H1 (cell line): ENCODE measurements around the gene RANBP9. TPM values are rescaled to one million over a fixed set of nuclear protein-coding genes. Genes with fewer than 3 reads are reported as not detected.

ENCODE experiments used
- CTCF ChIA-PET: fragments of 300-600 bp; sonication (Branson Sonifier 250); formaldehyde crosslinking; loops from one replicate; lab custom pipeline; 2021; ENCODE audit not compliant: partially characterized antibody; lab: Charles Lee
- POLR2A ChIA-PET: fragments of 300-600 bp; sonication (Branson Sonifier 250); formaldehyde crosslinking; loops from one replicate; lab custom pipeline; 2021; ENCODE audit warnings: inconsistent platforms; ENCODE audit not compliant: partially characterized antibody; lab: Charles Lee
- DNase-seq, 2 experiments: peaks; one replicate each; pipeline versions ENCODE4 v3.0.0 to v3.0.0-alpha.2; 2010 to 2022; ENCODE audit warnings: low spot score in 2 of 2, low read depth in 1 of 2, mixed read lengths in 1 of 2
- FAIRE-seq: peaks from 2 replicates; lab custom pipeline; 2011; peaks lifted over from hg19 to GRCh38; lab: Jason Lieb, UNC
- H2AFZ ChIP-seq: 2 replicates; pipeline ENCODE4 v1.8.1; 2012; ENCODE audit warnings: low read length, inconsistent platforms
- H2AK5ac ChIP-seq: 2 replicates; pipeline ENCODE4 v1.6.1; 2013; ENCODE audit warnings: low read depth, low read length
- H2BK120ac ChIP-seq: replicated peaks from 2 replicates; pipeline ENCODE3; 2013; ENCODE audit warnings: low read depth, low read length, inconsistent platforms
- H2BK12ac ChIP-seq: 2 replicates; pipeline ENCODE4 v1.6.1; 2013; ENCODE audit warnings: low read depth, low read length
- H2BK15ac ChIP-seq: 2 replicates; pipeline ENCODE4 v1.6.1; 2013; ENCODE audit warnings: low read length
- H2BK20ac ChIP-seq: 2 replicates; pipeline ENCODE4 v1.6.1; 2013; ENCODE audit warnings: low read length
- H2BK5ac ChIP-seq: 2 replicates; pipeline ENCODE4 v1.6.1; 2013; ENCODE audit warnings: low read depth, low read length
- H3K14ac ChIP-seq: 2 replicates; pipeline ENCODE4 v1.6.1; 2013; ENCODE audit warnings: inconsistent platforms; ENCODE audit not compliant: insufficient read length
- H3K18ac ChIP-seq: 2 replicates; pipeline ENCODE4 v1.6.1; 2013; ENCODE audit warnings: low read length; ENCODE audit errors: extremely low read depth
- H3K23ac ChIP-seq: 2 replicates; pipeline ENCODE4 v1.6.1; 2013; ENCODE audit warnings: inconsistent platforms; ENCODE audit not compliant: insufficient read length
- H3K23me2 ChIP-seq: 2 replicates; pipeline ENCODE4 v1.6.1; 2013; ENCODE audit warnings: low read depth, low read length
- H3K27ac ChIP-seq: 2 replicates; pipeline ENCODE4 v1.6.1; 2011; ENCODE audit warnings: low read depth, low read length, inconsistent platforms
- H3K27me3 ChIP-seq, 4 experiments: replicated peaks in 1 of 4; 1 replicate in 1 of 4; 2 replicates in 3 of 4; pipeline versions ENCODE4 v1.6.1 to v1.8.1; 2011 to 2013; ENCODE audit warnings: low read length in 3 of 4, mild to moderate bottlenecking in 3 of 4, inconsistent platforms in 2 of 4, mixed read lengths in 2 of 4, moderate library complexity in 1 of 4; ENCODE audit not compliant: control insufficient read depth in 3 of 4, insufficient read depth in 3 of 4; ENCODE audit errors: extremely low read depth in 1 of 4
- H3K36me3 ChIP-seq, 4 experiments: 2 replicates each; pipeline versions ENCODE4 v1.6.1 to v1.8.1; 2011 to 2013; ENCODE audit warnings: mild to moderate bottlenecking in 4 of 4, low read length in 3 of 4, moderate library complexity in 2 of 4, control low read depth in 1 of 4, inconsistent platforms in 1 of 4; ENCODE audit not compliant: insufficient read depth in 4 of 4, control insufficient read depth in 2 of 4
- H3K4ac ChIP-seq: replicated peaks from 2 replicates; pipeline ENCODE3; 2013; ENCODE audit warnings: low read length, low read depth, mixed read lengths, inconsistent platforms; ENCODE audit not compliant: insufficient read length
- H3K4me1 ChIP-seq, 4 experiments: replicated peaks in 1 of 4; 1 replicate in 1 of 4; 2 replicates in 3 of 4; pipeline versions ENCODE4 v1.6.1 to v1.8.1; 2011 to 2013; ENCODE audit warnings: low read length in 3 of 4, inconsistent platforms in 2 of 4, mixed read lengths in 1 of 4; ENCODE audit not compliant: insufficient read depth in 4 of 4, control insufficient read depth in 3 of 4
- H3K4me2 ChIP-seq, 2 experiments: 2 replicates each; pipeline versions ENCODE4 v1.6.1 to v1.8.1; 2011 to 2013; ENCODE audit warnings: low read depth in 2 of 2, low read length in 2 of 2, control low read depth in 1 of 2, inconsistent platforms in 1 of 2, mild to moderate bottlenecking in 1 of 2; ENCODE audit not compliant: insufficient read depth in 1 of 2
- H3K4me3 ChIP-seq, 4 experiments: fragments of 200-600, 300-600 bp in 1 of 4; sonication (generic), shearing (Covaris generic), sonication (Bioruptor Twin) in 1 of 4; 2 replicates each; pipeline versions ENCODE4 v1.5.1 to v1.8.1; 2011 to 2016; ENCODE audit warnings: low read length in 4 of 4, low read depth in 3 of 4, control low read depth in 2 of 4, inconsistent platforms in 2 of 4, mild to moderate bottlenecking in 2 of 4, mixed read lengths in 1 of 4, moderate library complexity in 1 of 4; ENCODE audit not compliant: insufficient read depth in 2 of 4; ENCODE audit errors: extremely low read depth in 1 of 4
- H3K56ac ChIP-seq: replicated peaks from 2 replicates; pipeline ENCODE3; 2013; ENCODE audit warnings: low read depth, mild to moderate bottlenecking, mixed read lengths, low read length, inconsistent platforms; ENCODE audit not compliant: insufficient read length
- H3K79me1 ChIP-seq: 2 replicates; pipeline ENCODE4 v1.6.1; 2013; ENCODE audit warnings: low read depth, low read length, control low read depth
- H3K79me2 ChIP-seq, 2 experiments: 2 replicates each; pipeline versions ENCODE4 v1.6.1 to v1.8.1; 2012 to 2013; ENCODE audit warnings: low read length in 2 of 2, mild to moderate bottlenecking in 2 of 2, inconsistent platforms in 1 of 2; ENCODE audit not compliant: insufficient read depth in 2 of 2, control insufficient read depth in 1 of 2
- H3K9ac ChIP-seq, 4 experiments: replicated peaks in 1 of 4; 1 replicate in 1 of 4; 2 replicates in 3 of 4; pipeline versions ENCODE4 v1.6.1 to v1.8.1; 2011 to 2013; ENCODE audit warnings: low read depth in 3 of 4, low read length in 3 of 4, control low read depth in 2 of 4, mild to moderate bottlenecking in 2 of 4, moderate library complexity in 2 of 4, inconsistent platforms in 1 of 4; ENCODE audit errors: extremely low read depth in 1 of 4
- H3K9me3 ChIP-seq, 2 experiments: 2 replicates each; pipeline versions ENCODE4 v1.6.1 to v1.8.1; 2012 to 2013; ENCODE audit warnings: mild to moderate bottlenecking in 2 of 2, moderate library complexity in 2 of 2, control low read depth in 1 of 2, inconsistent platforms in 1 of 2, low read depth in 1 of 2, low read length in 1 of 2, mixed read lengths in 1 of 2; ENCODE audit not compliant: insufficient read depth in 2 of 2
- H4K20me1 ChIP-seq, 2 experiments: replicated peaks in 1 of 2; 2 replicates each; pipeline versions ENCODE3 to v1.8.1; 2011 to 2013; ENCODE audit warnings: inconsistent platforms in 2 of 2, low read length in 2 of 2, mild to moderate bottlenecking in 1 of 2; ENCODE audit not compliant: insufficient read depth in 2 of 2, control insufficient read depth in 1 of 2
- H4K5ac ChIP-seq: 2 replicates; pipeline ENCODE4 v1.6.1; 2013; ENCODE audit warnings: low read length, low read depth, mixed read lengths, inconsistent platforms; ENCODE audit not compliant: insufficient read length
- H4K8ac ChIP-seq: 2 replicates; pipeline ENCODE4 v1.8.0; 2013; ENCODE audit warnings: mild to moderate bottlenecking, moderate library complexity, low read length, inconsistent platforms; ENCODE audit not compliant: insufficient read depth; ENCODE audit errors: extremely low read depth
- H4K91ac ChIP-seq: replicated peaks from 2 replicates; pipeline ENCODE3; 2013; ENCODE audit warnings: low read length, mixed read lengths, inconsistent platforms; ENCODE audit not compliant: insufficient read length
- KDM1A ChIP-seq: fragments of 200-600, 300-600 bp; sonication (generic); IDR thresholded peaks from 2 replicates; pipeline ENCODE4 v1.7.1; 2016; ENCODE audit warnings: mild to moderate bottlenecking, low read length, borderline replicate concordance
- NRF1 ChIP-seq: IDR thresholded peaks from 2 replicates; pipeline ENCODE4 v1.6.1; 2011; ENCODE audit warnings: mild to moderate bottlenecking, low read depth, low read length, improper control_type of control experiment
- WGBS, 2 experiments: shearing (Covaris generic) in 1 of 2; methylation state at CpG; one replicate each; pipeline versions ENCODE4 v1.1.6 to v1.1.7; 2013 to 2015; ENCODE audit warnings: low lambda C conversion rate in 2 of 2, mixed read lengths in 2 of 2, inconsistent platforms in 1 of 2, low coverage in 1 of 2, missing lambda C conversion rate in 1 of 2; ENCODE audit not compliant: insufficient replicate concordance in 2 of 2, insufficient coverage in 1 of 2, insufficient read length in 1 of 2; ENCODE audit errors: extremely low coverage in 1 of 2, missing lambda C conversion rate in 1 of 2; 5-methylcytosine and 5-hydroxymethylcytosine counted together
- polyA plus RNA-seq, 7 experiments: library from polyadenylated mRNA; depleted of rRNA in 3 of 7; stranded (reverse) in 5 of 7; unstranded in 2 of 7; fragments of >200 nt in 5 of 7; fragments of 200-250 nt in 2 of 7; gene quantifications; 1 replicate in 5 of 7; 2 replicates in 1 of 7; 4 replicates in 1 of 7; pipeline versions ENCODE4 v1.2.1 to v1.2.3, GENCODE V29; 2011 to 2013; ENCODE audit warnings: missing spikeins in 2 of 7, mixed read lengths in 2 of 7
- total RNA-seq: library from RNA; stranded (reverse); fragmentation: NEBNext Ultra II Directional; extraction: Animal tissue kit (Norgen Biotek cat#: 25700); gene quantifications from 2 replicates; pipeline ENCODE4 v1.2.1, GENCODE V29; 2021

RANBP9 gene
- total and polyA plus RNA-seq, 2 of the 8 experiments (the other 6 are each of a cell fraction or from before 2014, with no cell fraction given): 13.0 to 36.7 TPM

DNA sequence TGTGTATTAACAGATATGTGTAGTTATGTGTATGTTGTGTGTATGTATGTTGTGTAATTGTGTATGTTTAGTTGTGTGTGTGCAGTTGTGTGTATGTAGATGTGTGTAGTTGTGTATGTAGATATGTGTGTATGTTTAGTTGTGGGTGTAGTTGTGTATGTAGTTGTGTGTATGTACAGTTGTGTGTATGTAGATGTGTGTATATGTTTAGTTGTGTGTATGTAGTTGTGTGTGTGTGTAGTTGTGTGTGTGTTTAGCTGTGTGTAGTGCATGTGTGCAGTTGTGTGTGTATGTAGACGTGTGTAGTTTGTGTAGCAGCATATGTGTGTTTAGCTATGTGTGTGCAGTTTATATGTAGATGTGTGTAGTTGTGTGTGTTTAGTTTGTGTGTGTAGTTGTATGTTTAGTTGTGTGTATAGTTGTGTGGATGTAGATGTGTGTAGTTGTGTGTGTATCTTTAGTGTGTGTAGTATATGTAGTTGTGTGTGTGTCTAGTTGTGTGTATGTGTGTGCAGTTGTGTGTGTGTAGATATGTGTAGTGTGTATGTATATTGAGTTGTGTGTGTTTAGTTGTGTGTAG, 121.0 kb downstream of the RANBP9 start:
- Histone ChIP-seq H3K4me3 (no peak overlapping the region), H2BK120ac (no peak overlapping the region), H3K23ac (no peak overlapping the region), H2AFZ (no peak overlapping the region), H3K4me1 (no peaks in the 10 kb centered on the region; a peak in 2 of 7 replicates), H3K9ac (no peak overlapping the region), H4K5ac (no peak overlapping the region), H3K79me1 (0 out of 2 replicates have a peak, but pooled peaks cover 3% of the 10 kb centered on the region), H2BK5ac (no peak overlapping the region), H2BK20ac (no peak overlapping the region), H3K27me3 (no peaks in the 10 kb centered on the region), H4K8ac (no peak overlapping the region), H2BK15ac (no peak overlapping the region), H3K9me3 (no peaks in the 10 kb centered on the region), H3K18ac (no peak overlapping the region), H3K56ac (peak overlapping the region; percentile 92), H3K4me2 (no peak overlapping the region), H2BK12ac (no peak overlapping the region), H2AK5ac (no peak overlapping the region), H3K23me2 (peaks cover 6% of the 10 kb centered on the region; the same call in 1 of the 2 replicates), H3K14ac (no peak overlapping the region), H3K4ac (no peak overlapping the region), H3K27ac (no peak overlapping the region), H3K36me3 (peaks cover 4 to 22% (median 7%) of the 10 kb centered on the region in 4 experiments; a peak in 5 of 8 replicates), H4K91ac (no peak overlapping the region), H4K20me1 (peaks cover 0 to 11% of the 10 kb centered on the region in 2 experiments), H3K79me2 (no peaks in the 10 kb centered on the region)
- FAIRE-seq (no peak), DNase-seq (no peak)
- 68% methylated on average over 1 of the region's 1 CpG; no CpG with 5 or more reads in 1 of the 2 experiments for WGBS, 2 experiments
- POLR2A ChIA-PET: interaction anchor here (1.1 to 3.6 kb wide), 4 partner anchors 10 to 316 kb away, joined by 3 to 14 read pairs (median 4); partner anchors contain the start of gene NOL7
- CTCF ChIA-PET: interaction anchor here (1.2 to 3.6 kb wide), 4 partner anchors 8 to 260 kb away, joined by 3 to 20 read pairs (median 5); partner anchors contain the start of gene SIRT5
- TF ChIP-seq NRF1 (no peak), KDM1A (no peak)
